ENCODE measurements around the gene SLC6A13.

SLC6A13 gene

GRCh38 chr12:209246-209645 lies 53.4 kb downstream of the SLC6A13 start:
- no peak for TF ChIP-seq CTCF (IDR thresholded peaks at IDR 0.05; ENCODE audit: low read depth, low read length)
- no peak for DNase-seq (ENCODE audit: low read depth in 2 of 2)
- H3K4me3 ChIP-seq (replicated peaks in 1 of 2; ENCODE audit: low read depth in 2 of 2, low read length in 2 of 2), result no peak overlapping the region

- H3K4me3 ChIP-seq (replicated peaks in 1 of 2; ENCODE audit: low read depth in 2 of 2, low read length in 2 of 2), result no peak overlapping the region
- no peak for TF ChIP-seq CTCF (IDR thresholded peaks at IDR 0.05; ENCODE audit: low read depth, low read length)
- DNase-seq (ENCODE audit: low read depth in 2 of 2), result no peak
Observed at GRCh38 chr12:208813-209212, 53.8 kb downstream of the SLC6A13 start.

GRCh38 chr12:207804-208203 lies 54.8 kb downstream of the SLC6A13 start:
- H3K4me3 ChIP-seq (replicated peaks in 1 of 2; ENCODE audit: low read depth in 2 of 2, low read length in 2 of 2), result no peak overlapping the region
- DNase-seq (ENCODE audit: low read depth in 2 of 2), result no peak
- no peak for TF ChIP-seq CTCF (IDR thresholded peaks at IDR 0.05; ENCODE audit: low read depth, low read length)

GRCh38 chr12:206746-207440 lies 55.7 kb downstream of the SLC6A13 start:
- no peak for DNase-seq (ENCODE audit: low read depth in 2 of 2)
- no peak for TF ChIP-seq CTCF (IDR thresholded peaks at IDR 0.05; ENCODE audit: low read depth, low read length)

GRCh38 chr12:205026-205425 lies 57.6 kb downstream of the SLC6A13 start:
- DNase-seq (ENCODE audit: low read depth in 2 of 2), result no peak
- H3K4me3 ChIP-seq (replicated peaks in 1 of 2; ENCODE audit: low read depth in 2 of 2, low read length in 2 of 2), result no peak overlapping the region
- TF ChIP-seq CTCF (IDR thresholded peaks at IDR 0.05; ENCODE audit: low read depth, low read length), result no peak

More at GRCh38 chr12:206746-207440, 55.7 kb downstream of the SLC6A13 start:
- H3K4me3 ChIP-seq (replicated peaks in 1 of 2; ENCODE audit: low read depth in 2 of 2, low read length in 2 of 2), result no peak overlapping the region

GRCh38 chr12:204261-204678 lies 58.4 kb downstream of the SLC6A13 start:
- no peak for DNase-seq (ENCODE audit: low read depth in 2 of 2)
- H3K4me3 ChIP-seq (replicated peaks in 1 of 2; ENCODE audit: low read depth in 2 of 2, low read length in 2 of 2), result no peak overlapping the region
- TF ChIP-seq CTCF (IDR thresholded peaks at IDR 0.05; ENCODE audit: low read depth, low read length), result no peak

Data from cardiac fibroblast (primary cell).